GM23248 (cell line): ENCODE data around the gene KLHDC9. TPM values are rescaled to one million over a fixed set of nuclear protein-coding genes. Genes with fewer than 3 reads are reported as not detected.
A peak's percentile ranks its signal among the peaks of the same experiment; 100 is the strongest.

Experiments
- DNase-seq: peaks from one replicate; pipeline ENCODE4 v3.0.0-alpha.2; 2015
- H2AFZ ChIP-seq: fragments of 200-600 bp; sonication (generic); 2 replicates; pipeline ENCODE4 v1.6.1; 2016; ENCODE audit warnings: antibody characterized with exemption
- H3F3A ChIP-seq: fragments of 200-600 bp; sonication (generic); 2 replicates; pipeline ENCODE4 v1.6.1; 2016; ENCODE audit warnings: mild to moderate bottlenecking, antibody characterized with exemption, mixed run types; ENCODE audit not compliant: insufficient read depth
- H3K27ac ChIP-seq: fragments of 200-600 bp; sonication (generic); 2 replicates; pipeline ENCODE4 v1.5.1; 2016; ENCODE audit warnings: mild to moderate bottlenecking
- H3K27me3 ChIP-seq: fragments of 200-600 bp; sonication (generic); replicated peaks from 2 replicates; pipeline ENCODE4 v1.6.1; 2016; ENCODE audit warnings: mild to moderate bottlenecking; ENCODE audit not compliant: insufficient read depth
- H3K36me3 ChIP-seq: fragments of 200-600 bp; sonication (generic); 2 replicates; pipeline ENCODE4 v1.6.1; 2016; ENCODE audit warnings: low read depth, mild to moderate bottlenecking
- H3K4me1 ChIP-seq: fragments of 200-600 bp; sonication (generic); 2 replicates; pipeline ENCODE4 v1.6.1; 2016; ENCODE audit warnings: mild to moderate bottlenecking; ENCODE audit not compliant: insufficient read depth
- H3K4me2 ChIP-seq: fragments of 200-600 bp; sonication (generic); one replicate; pipeline ENCODE4 v1.6.1; 2016; ENCODE audit warnings: mild to moderate bottlenecking; ENCODE audit not compliant: unreplicated experiment
- H3K4me3 ChIP-seq: fragments of 200-600 bp; sonication (generic); 2 replicates; pipeline ENCODE4 v1.5.1; 2016; ENCODE audit warnings: mild to moderate bottlenecking
- H3K79me2 ChIP-seq: fragments of 200-600 bp; sonication (generic); 2 replicates; pipeline ENCODE4 v1.6.1; 2016; ENCODE audit warnings: mild to moderate bottlenecking; ENCODE audit not compliant: insufficient read depth
- H3K9ac ChIP-seq: fragments of 200-600 bp; sonication (generic); 2 replicates; pipeline ENCODE4 v1.6.1; 2016; ENCODE audit warnings: mild to moderate bottlenecking
- H3K9me2 ChIP-seq: fragments of 200-600 bp; sonication (generic); 2 replicates; pipeline ENCODE4 v1.6.1; 2016; ENCODE audit warnings: mixed run types, mild to moderate bottlenecking, moderate library complexity; ENCODE audit not compliant: insufficient read depth
- H3K9me3 ChIP-seq: fragments of 200-600 bp; sonication (generic); one replicate; pipeline ENCODE4 v1.6.1; 2017; ENCODE audit warnings: low read depth
- H4K20me1 ChIP-seq: fragments of 200-600 bp; sonication (generic); 2 replicates; pipeline ENCODE4 v1.6.0; 2016; ENCODE audit not compliant: insufficient read depth
- EZH2 ChIP-seq: fragments of 200-600 bp; sonication (generic); IDR thresholded peaks from 2 replicates; pipeline ENCODE4 v1.6.1; 2018; ENCODE audit warnings: antibody characterized with exemption, mild to moderate bottlenecking; ENCODE audit not compliant: insufficient read depth, poor library complexity, severe bottlenecking
- EZH2phosphoT487 ChIP-seq: fragments of 200-600 bp; sonication (generic); IDR thresholded peaks from 2 replicates; pipeline ENCODE4 v1.6.1; 2018; ENCODE audit warnings: antibody characterized with exemption, moderate library complexity, mild to moderate bottlenecking, low read depth; ENCODE audit not compliant: insufficient read depth
- WGBS, 2 experiments: methylation state at CpG; one replicate each; pipeline ENCODE4 v1.1.6; 2015 to 2017; ENCODE audit warnings: low lambda C conversion rate in 2 of 2, low coverage in 1 of 2; ENCODE audit errors: missing lambda C conversion rate in 2 of 2; 5-methylcytosine and 5-hydroxymethylcytosine counted together
- in situ Hi-C: fragments of 300-500 bp; cut with MboI; formaldehyde crosslinking; loops from 2 replicates; pipeline ENCODE4 v1.15.0; 2020
- polyA plus RNA-seq: library from polyadenylated mRNA; unstranded; fragments of >200 nt; fragmentation: Nextera tagmentation; extraction: Ambion mirVana; gene quantifications from 2 replicates; pipeline ENCODE4 v1.2.1, GENCODE V29; 2016
- total RNA-seq: library from RNA; depleted of rRNA; stranded (reverse); fragments of >200 nt; shearing (Covaris generic); gene quantifications from 2 replicates; pipeline ENCODE4 v1.2.3, GENCODE V29; 2014

The KLHDC9 gene
- total and polyA plus RNA-seq, 2 experiments from 2014 or later = 3.2 to 3.7 TPM

DNA sequence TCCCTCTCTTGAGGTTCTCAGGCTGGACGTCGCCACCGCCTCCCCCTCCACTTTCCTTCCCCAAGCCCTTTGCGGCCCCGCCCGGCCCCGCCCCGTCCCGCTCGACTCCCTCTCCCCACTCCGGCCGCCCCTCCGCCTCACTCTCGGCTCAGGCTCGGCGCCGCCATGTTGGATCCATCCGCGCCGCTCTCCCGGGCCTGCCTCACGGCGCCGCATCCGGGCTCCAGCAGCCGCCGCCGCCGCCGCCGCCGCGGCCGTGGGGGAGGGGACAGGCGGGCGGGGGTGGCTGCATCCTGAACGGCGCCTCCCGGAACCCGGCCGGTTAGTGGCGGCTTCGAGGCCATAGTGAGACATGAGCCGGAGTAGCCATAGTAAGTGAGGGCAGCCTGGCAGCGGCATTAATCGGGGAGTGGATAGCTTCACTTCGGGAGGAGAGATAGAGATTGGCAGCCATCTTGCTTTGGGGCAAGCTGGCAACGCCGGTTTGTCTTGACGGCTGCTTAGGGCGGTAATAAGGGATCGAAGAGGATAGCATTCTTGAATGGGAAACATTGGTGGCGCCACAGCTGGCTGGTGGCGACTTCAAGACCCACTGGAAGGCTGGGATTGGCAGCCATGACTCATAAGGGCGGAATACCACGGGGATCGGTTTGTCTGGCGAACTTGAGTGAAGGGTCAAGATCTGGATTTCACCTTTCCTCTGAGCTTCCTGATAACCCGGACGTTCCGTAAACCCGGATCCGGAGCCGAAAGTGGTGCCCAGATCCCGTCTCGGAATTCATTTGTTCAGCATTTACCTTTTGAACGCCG lies 34.5 kb downstream of the KLHDC9 start, which contains the start of gene DEDD:
Gene DEDD, minus strand, starts transcription at position 258 of the 810 bp plus-strand sequence. CDS start 8,205 bp downstream, outside the sequence.
- Histone ChIP-seq H3K4me2 (peak within 1 kb of the TSS; percentile 86), H3K4me3 (peak within 1 kb of the TSS; percentile 98), H3K9me2 (no peaks in the 10 kb centered on the region), H3K27ac (peak within 1 kb of the TSS; percentile 88), H2AFZ (peak within 1 kb of the TSS; percentile 93), H3K27me3 (no peaks in the 10 kb centered on the region), H3K79me2 (peaks cover 92% of the 10 kb centered on the region), H3K36me3 (peaks cover 18% of the 10 kb centered on the region), H3K4me1 (peaks cover 21% of the 10 kb centered on the region), H4K20me1 (no peaks in the 10 kb centered on the region), H3K9me3 (no peaks in the 10 kb centered on the region), H3K9ac (peak within 1 kb of the TSS; percentile 91), H3F3A (peaks cover 15% of the 10 kb centered on the region)
- peak; percentile 97 for DNase-seq
- TF ChIP-seq EZH2 (no peak), EZH2phosphoT487 (no peak)
- 0 to 2% methylated on average over 30 to 68 of the region's 68 CpGs for WGBS, 2 experiments
- in situ Hi-C loops = no loop called here

DNA sequence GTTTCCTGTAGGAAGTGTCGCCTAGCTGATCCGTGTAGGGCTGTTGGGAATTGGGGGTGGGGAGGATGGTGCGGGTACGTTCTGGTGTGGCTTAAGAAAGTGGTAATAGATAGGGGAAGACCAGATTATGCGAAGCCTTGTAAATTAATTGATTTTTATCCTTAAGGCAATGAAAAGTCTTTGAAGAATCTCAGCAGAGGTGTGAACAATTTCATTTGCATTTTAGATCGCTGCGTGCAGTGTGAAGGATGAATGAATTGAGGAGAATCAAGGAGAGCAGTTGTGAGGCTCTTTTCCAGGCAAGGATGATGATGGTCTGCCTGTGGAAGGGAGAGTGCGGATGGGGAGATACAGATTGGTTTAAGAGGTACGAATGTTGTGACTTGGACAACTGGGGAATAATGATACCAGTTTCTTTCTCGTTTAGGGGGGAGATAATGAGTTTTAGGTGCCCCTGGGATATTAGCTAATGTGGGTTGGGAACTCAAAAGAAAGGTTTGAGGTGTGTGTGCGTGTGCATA lies 35.1 kb downstream of the KLHDC9 start:
- H4K20me1 ChIP-seq = no peaks in the 10 kb centered on the region
- H3K4me1 ChIP-seq = peaks cover 21% of the 10 kb centered on the region
- H3F3A ChIP-seq = peaks cover 21% of the 10 kb centered on the region
- peaks cover 86% of the 10 kb centered on the region for H3K79me2 ChIP-seq
- WGBS, 2 experiments = 5 to 7% methylated on average over 11 of the region's 11 CpGs
- H3K27ac ChIP-seq = peak overlapping the region; percentile 88
- H3K9ac ChIP-seq = peak overlapping the region; percentile 91
- peak; percentile 37 for DNase-seq
- no peaks in the 10 kb centered on the region for H3K9me3 ChIP-seq
- in situ Hi-C loops = no loop called here
- peak overlapping the region; percentile 86 for H3K4me2 ChIP-seq
- H2AFZ ChIP-seq = peak overlapping the region; percentile 93
- H3K36me3 ChIP-seq = peaks cover 13% of the 10 kb centered on the region
- TF ChIP-seq EZH2phosphoT487 = no peak
- no peak for TF ChIP-seq EZH2
- no peaks in the 10 kb centered on the region for H3K27me3 ChIP-seq
- no peaks in the 10 kb centered on the region for H3K9me2 ChIP-seq
- H3K4me3 ChIP-seq = peak overlapping the region; percentile 98

DNA sequence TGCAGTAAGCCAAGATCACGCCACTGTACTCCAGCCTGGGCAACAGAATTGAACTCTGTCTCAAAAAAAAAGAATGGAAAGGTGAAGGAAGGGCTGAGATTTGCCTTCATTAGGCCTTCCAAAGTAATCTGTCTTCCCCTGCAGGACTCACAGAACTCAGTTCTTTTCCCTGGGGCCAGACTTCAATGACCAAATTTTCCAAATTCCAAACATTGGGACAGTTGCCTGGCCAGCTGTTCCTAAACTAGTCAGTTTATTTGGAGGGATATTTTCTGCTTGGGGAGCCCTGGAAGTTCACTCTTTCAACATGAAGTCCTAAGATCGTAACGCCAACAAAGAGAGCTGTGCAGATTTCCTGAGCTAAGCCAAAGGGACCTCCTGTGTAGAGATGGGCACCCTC lies 39.7 kb downstream of the KLHDC9 start:
- no peak overlapping the region for H3K4me3 ChIP-seq
- H3K9me2 ChIP-seq = no peaks in the 10 kb centered on the region
- H3K36me3 ChIP-seq = no peaks in the 10 kb centered on the region
- peaks cover 45% of the 10 kb centered on the region for H3K79me2 ChIP-seq
- no peaks in the 10 kb centered on the region for H3K9me3 ChIP-seq
- peaks cover 25% of the 10 kb centered on the region for H3F3A ChIP-seq
- 92 to 95% methylated on average over 3 of the region's 3 CpGs for WGBS, 2 experiments
- H3K27ac ChIP-seq = no peak overlapping the region
- no peak overlapping the region for H3K9ac ChIP-seq
- no peak overlapping the region for H3K4me2 ChIP-seq
- H3K4me1 ChIP-seq = peaks cover 11% of the 10 kb centered on the region; the same call in 1 of the 2 replicates
- H3K27me3 ChIP-seq = no peaks in the 10 kb centered on the region
- H4K20me1 ChIP-seq = no peaks in the 10 kb centered on the region
- DNase-seq = no peak
- in situ Hi-C loops = no loop called here
- TF ChIP-seq EZH2 = no peak
- TF ChIP-seq EZH2phosphoT487 = no peak
- H2AFZ ChIP-seq = no peak overlapping the region

DNA sequence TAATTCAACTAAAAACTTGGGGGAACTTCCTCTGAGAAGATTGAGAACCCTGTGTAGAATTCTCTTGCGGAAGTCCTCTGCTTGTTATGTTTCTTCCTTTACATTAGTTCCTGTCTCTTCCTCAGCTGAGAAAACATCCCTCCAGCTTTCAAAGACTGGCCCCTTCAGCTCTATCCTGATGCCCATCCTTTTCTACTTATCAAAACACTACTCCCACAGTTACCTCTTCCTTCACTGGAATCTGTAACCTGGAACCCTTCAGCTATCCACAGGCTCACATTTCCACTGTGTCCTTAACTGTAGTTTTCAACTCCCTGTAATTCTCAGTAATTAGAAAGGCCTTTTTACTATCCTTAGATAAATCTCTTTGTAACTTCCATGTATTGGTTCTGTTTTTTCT lies 40.3 kb downstream of the KLHDC9 start:
- in situ Hi-C loops = no loop called here
- Histone ChIP-seq H4K20me1 (no peaks in the 10 kb centered on the region), H3K4me3 (no peak overlapping the region), H2AFZ (no peak overlapping the region), H3K9me3 (no peaks in the 10 kb centered on the region), H3K9ac (no peak overlapping the region), H3K4me2 (no peak overlapping the region), H3F3A (peaks cover 20% of the 10 kb centered on the region), H3K4me1 (peaks cover 11% of the 10 kb centered on the region; the same call in 1 of the 2 replicates), H3K27ac (no peak overlapping the region), H3K79me2 (peaks cover 39% of the 10 kb centered on the region), H3K9me2 (no peaks in the 10 kb centered on the region), H3K27me3 (no peaks in the 10 kb centered on the region), H3K36me3 (no peaks in the 10 kb centered on the region)
- TF ChIP-seq EZH2phosphoT487 (no peak), EZH2 (no peak)
- no peak for DNase-seq
- 100% methylated on average over 1 of the region's 1 CpG for WGBS, 2 experiments
